Right renal pelvis (tissue), 4 donors: ENCODE data around the gene TKTL1. TPM values are rescaled to one million over a fixed set of nuclear protein-coding genes. Genes with fewer than 3 reads are reported as not detected.
"Not testable (repeated sequence)": the region's sequence is repeated elsewhere in the genome, so short reads cannot be mapped to it uniquely, and the experiment has no call there.

Experiments
- DNase-seq, 4 donors: peaks; one replicate each; pipeline ENCODE4 v3.0.0-alpha.2; 2013; ENCODE audit warnings: low read depth in 4 of 4, low spot score in 3 of 4, missing footprints in 1 of 4
- polyA plus RNA-seq, 4 donors: library from polyadenylated mRNA; unstranded; fragments of 120-200 nt; gene quantifications; one replicate each; pipeline ENCODE4 v1.2.1, GENCODE V29; 2013; ENCODE audit not compliant: insufficient read length in 4 of 4

The TKTL1 gene
- polyA plus RNA-seq, result under 1 TPM; 0.26 to 0.91 (median 0.45) TPM

DNA sequence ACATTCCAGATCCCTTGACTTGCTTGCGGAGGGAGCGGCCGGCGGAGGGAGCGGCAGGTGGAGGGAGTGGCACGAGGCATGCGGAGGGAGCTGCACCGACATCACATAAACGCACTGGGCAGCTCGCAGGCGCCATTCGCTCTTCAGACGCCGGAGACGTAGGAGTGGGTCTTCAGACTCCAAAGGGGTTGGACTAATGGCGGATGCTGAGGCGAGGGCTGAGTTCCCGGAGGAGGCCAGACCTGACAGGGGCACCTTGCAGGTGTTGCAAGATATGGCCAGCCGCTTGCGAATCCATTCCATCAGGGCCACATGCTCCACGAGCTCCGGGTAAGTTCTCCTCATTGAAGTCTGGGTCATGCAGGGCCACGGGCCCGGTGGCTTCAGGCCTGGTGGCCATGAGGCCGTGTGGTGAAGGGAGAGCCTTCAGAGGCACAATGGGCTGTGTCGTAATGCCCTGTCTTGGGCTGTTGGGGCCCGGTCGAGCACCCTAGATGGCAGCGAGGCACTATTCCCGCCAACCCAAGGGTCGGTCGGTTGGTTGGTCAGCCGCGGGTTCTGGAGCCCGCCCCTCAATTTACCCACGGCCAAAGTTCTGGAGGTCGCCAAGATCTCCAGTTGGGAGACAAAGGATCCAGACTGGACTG lies at the start of gene TKTL1:
TKTL1 (plus strand) TSS at position 132 of the 647 bp plus-strand sequence; CDS start at position 197, 65 bp downstream.
- no peak for DNase-seq

GRCh38 chrX:154247377-154248045 lies 48.1 kb upstream of the TKTL1 start:
- DNase-seq, result not testable (repeated sequence)

DNA sequence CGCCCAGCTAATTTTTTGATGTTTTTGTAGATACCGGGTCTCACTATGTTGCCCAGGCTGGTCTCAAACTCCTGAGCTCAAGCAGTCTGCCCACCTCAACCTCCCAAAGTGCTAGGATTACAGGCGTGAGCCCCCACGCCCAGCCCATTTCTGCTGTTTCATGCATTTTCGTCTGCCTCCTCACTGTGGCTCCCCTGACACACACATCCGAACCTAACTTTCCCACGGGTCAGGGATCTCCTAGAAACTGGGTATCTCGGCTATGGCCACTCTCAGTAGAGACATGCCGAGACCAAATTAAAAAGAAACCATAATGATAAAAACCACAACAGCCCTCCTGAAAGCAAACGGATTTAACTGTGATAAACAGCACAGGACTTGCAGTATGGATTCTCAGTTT lies 47.5 kb upstream of the TKTL1 start:
- DNase-seq, result not testable (repeated sequence)

DNA sequence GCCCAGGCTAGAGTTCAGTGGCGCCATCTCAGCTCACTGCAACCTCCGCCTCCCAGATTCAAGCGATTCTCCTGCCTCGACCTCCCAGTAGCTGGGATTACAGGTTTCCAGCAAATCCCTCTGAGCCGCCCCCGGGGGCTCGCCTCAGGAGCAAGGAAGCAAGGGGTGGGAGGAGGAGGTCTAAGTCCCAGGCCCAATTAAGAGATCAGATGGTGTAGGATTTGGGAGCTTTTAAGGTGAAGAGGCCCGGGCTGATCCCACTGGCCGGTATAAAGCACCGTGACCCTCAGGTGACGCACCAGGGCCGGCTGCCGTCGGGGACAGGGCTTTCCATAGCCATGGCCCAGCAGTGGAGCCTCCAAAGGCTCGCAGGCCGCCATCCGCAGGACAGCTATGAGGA lies 38.3 kb upstream of the TKTL1 start, which contains the start of gene OPN1MW3:
OPN1MW3 (plus strand) TSS at position 301 of the 400 bp plus-strand sequence; CDS start at position 339, 38 bp downstream.
- DNase-seq, result not testable (repeated sequence)

GRCh38 chrX:154258711-154259110 lies 36.9 kb upstream of the TKTL1 start:
- DNase-seq, result not testable (repeated sequence)

DNA sequence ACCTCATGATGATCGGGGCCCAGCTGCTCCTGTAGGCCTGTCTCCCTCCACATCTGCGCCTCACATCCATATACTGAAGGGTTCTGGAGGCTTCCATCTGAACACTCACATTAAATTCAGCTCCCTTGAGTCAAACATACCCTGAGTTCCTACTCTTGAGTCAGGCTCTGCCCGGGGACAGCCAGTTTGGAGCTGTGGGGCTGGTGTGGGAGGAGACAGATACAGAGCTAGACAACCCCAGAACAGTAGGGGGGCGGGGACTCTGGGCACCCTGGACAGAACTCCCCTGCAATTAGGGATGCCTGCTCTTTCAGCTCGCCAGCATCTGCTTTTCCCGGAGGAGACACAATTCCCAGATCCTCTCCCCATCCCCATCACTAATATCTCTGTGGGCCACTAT lies 32.5 kb upstream of the TKTL1 start:
- DNase-seq, result not testable (repeated sequence)

DNA sequence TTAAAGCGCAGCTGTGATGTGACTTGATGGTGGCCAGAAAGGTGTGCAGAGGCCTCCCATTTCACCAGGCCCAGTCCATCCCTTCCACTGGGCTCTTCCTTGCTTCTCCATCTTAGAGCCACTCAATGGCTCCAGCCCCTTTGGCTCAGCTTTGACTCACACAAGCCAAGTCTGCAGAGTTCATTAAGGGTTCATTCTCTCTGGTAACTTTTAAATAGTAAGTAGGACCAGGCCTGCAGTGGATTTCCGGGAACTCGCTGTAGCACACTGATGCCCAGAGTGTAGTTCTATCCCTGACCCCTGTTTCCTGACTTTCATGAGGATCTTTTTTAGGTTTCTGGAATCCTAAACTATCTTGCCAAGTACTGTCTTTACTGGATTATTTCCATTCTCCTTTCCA lies 26.4 kb upstream of the TKTL1 start:
- not testable (repeated sequence) for DNase-seq

- not testable (repeated sequence) for DNase-seq
These were observed 10.9 kb upstream of the TKTL1 start for GRCh38 chrX:154284489-154285338.

- DNase-seq, result not testable (repeated sequence)
These were observed 9.2 kb upstream of the TKTL1 start for GRCh38 chrX:154286406-154286805.

DNA sequence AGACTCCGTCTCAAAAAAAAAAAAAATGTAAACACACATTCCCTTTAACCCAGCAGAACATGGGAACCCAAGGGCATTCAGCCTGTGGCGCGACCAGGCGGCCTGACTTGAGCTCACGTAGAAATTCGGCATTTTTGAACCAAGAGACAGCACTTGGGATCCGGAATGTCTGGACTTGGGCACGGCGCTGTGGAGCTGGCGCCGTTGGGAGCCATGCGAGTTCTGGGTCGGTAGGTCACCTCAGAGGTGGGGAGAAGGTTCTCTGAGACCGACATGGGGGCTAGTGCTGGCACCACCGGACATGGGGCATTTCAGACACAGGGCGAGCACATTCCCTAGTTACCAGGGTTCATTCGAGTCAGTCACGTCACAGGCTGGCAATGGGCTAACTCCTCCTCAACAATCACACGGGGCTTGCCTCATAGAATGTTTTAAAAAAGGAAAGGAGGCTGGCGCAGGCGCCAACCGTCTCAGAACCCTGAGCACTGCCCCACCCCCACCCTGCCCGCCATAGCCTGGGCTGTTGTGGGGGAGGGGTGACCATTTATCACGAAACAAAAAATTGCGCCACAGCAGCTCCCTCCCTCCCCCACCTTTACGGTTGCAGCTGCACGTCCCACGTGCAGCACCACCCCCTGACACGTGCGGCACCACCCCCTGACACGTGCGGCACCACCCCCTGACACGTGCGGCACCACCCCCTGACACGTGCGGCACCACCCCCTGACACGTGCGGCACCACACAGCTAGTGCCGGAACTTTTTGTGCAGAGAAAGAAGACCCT lies 612 bp upstream of the TKTL1 start, which contains the start of gene TEX28:
TEX28 (minus strand) TSS at position 334 of the 784 bp plus-strand sequence. CDS start 3,007 bp downstream, outside the sequence.
- DNase-seq, result no peak

GRCh38 chrX:154296731-154297130 lies 1.1 kb downstream of the TKTL1 start:
- no peak for DNase-seq

DNA sequence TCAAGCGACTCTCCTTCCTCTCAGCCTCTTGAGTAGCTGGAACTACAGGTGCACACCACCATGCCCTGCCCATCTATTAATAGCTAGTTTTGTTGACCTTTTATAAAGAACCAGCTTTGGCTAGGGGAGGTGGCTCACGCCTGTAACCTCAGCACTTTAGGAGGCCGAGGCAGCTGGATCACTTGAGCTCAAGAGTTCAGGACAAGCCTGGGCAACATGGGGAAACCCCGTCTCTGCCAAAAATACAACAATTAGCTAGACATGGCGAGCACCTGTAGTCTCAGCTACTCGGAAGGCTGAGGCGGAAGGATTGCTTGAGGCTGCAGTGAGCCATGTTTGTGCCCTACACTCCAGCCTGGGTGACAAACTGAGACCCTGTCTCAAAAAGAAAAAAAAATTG lies 2.7 kb downstream of the TKTL1 start:
- no peak for DNase-seq

- DNase-seq, result no peak
These were observed 5.2 kb downstream of the TKTL1 start for GRCh38 chrX:154300816-154301215.

DNA sequence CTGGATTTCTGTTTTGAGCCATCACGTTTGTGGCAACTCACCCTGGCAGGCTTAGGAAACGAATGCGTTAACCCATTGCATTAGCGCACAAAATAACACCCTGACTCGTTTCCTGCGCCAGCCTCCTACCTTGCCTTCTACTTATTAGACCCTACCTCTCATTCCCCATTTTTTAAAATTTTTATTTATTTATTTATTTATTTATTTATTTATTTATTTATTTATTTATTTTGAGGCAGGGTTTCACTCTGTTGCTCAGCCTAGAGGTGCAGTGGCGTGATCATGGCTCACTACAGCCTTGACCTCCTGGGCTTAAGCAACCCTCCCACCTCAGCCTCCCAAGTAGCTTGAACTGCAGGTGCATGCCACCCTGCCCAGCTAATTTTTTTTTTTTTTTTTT lies 7.4 kb downstream of the TKTL1 start:
- not testable (repeated sequence) for DNase-seq

DNA sequence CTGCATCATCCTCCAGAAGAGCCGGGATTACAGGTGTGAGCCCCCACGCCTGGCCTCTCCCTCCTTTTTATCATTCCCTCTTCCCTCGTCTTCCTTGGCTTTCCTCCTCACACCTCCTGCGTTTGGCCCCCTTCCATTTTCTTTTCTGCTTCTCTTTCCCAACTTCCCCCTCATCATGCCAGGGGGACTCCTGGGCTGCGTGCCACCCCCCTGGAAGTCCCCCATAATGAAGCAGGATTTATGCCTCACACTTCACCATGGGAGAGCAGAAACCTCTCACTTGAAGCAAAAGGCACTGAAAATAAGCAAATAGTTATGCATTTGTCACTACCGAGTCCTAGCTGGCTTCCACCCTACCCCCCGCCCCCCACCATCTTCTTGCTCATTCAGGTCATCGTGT lies 7.9 kb downstream of the TKTL1 start:
- DNase-seq, result no peak

- DNase-seq, result no peak
These were observed 9.3 kb downstream of the TKTL1 start for GRCh38 chrX:154304846-154305245.

DNA sequence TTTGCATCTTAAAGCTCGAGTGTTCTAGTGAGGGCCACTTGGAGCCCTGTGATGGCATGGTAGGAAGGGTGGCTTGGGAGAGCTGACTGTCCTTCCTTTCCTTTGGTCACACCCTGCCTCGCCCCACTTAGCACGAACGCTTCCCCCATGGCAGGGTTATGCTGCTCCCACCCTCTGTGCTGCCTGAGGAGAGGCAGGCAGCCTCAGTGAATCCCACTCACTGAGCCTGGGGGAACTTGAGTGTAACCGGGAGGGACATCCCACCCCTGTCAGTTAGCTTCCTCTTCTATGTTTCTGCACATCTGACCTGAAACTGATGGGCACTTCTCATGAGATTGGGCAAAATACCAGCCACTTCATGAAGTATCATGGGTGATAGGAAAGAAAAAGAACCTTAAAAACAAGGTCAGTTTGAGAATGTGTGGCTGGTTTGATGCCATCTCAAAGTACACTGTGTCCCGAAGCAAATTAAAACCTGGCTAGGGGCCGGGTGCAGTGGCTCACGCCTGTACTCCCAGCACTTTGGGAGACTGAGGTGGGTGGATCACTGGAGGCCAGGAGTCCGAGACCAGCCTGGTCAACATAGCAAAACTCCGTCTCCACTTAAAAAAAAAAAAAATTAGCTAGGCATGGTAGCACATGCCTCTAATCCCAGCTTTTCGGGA lies 10.1 kb downstream of the TKTL1 start:
- no peak for DNase-seq

DNA sequence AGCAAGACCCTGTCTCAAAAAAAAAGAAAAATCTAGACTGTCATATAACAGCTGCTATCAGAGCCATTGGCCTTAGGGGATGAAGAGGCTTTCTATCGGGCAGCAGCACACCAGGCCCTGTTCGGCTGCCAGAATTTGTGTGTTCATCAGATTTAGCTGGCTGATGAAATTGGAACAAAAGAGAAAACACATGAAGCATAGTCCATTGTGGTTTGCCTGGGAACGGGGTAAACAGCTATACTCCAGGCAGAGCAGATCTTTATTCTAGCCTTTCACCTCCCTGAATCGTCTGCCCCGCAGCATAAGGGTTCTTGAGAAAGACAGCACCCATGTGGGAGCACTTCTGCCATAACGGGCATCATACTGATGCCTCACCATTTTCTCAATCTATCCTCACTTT lies 11.6 kb downstream of the TKTL1 start:
- DNase-seq, result no peak

- no peak for DNase-seq
These were observed 12.7 kb downstream of the TKTL1 start for GRCh38 chrX:154308108-154308946.
